Measurements from ENCODE around the gene NLRP9. TPM values are rescaled to one million over a fixed set of nuclear protein-coding genes. Genes with fewer than 3 reads are reported as not detected.
A peak's percentile ranks its signal among the peaks of the same experiment; 100 is the strongest.

Gene NLRP9
- total RNA-seq, 2 experiments from 2014 or later: not detected

DNA sequence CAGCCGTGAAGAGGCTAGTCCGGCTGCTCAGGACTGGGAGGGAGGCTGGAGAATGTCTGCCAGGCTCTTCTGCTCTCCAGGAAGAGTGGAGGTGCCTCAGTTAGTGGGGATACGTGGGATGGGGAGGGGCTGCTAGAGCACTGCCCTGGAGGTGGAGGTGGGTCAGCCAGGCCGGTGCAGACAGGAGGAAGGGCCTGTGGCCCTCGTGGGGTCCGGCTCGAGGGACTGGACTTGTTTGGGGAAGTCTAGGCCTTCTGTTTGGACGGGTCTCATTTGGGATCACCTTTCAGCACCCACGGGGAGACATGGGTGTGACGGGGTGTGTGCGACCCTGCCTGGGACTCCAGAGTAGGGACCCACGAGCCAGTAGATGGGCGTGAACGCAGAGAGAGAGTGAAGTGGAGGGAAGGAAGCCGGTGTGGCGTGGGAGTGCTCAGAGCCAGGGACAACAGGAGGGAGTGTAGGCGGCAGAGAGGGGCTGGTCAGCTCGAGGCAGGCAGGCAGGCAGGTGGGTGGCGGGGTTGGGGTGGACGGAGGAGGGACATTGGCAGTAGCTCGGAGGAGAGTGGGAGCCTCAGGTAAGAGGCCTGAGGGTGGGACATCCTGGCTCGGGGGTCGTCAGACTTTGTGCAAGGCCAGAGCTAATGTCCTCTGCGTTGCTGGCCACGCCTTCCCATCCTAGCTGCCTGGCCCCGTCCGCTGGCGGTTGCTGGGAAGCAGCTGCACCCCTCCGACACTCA is 51.7 kb downstream of the NLRP9 start:
- no peak overlapping the region for H3K27ac Mint-ChIP-seq
- no peak for DNase-seq
- H3K9me3 Mint-ChIP-seq: no peaks in the 10 kb centered on the region
- peaks cover 9% of the 10 kb centered on the region for H3K36me3 Mint-ChIP-seq
- peaks cover 5% of the 10 kb centered on the region for H3K4me1 Mint-ChIP-seq
- no peaks in the 10 kb centered on the region for H3K27me3 Mint-ChIP-seq
- H3K4me3 Mint-ChIP-seq: no peak overlapping the region

GRCh38 chr19:55685776-55686175 is 52.4 kb downstream of the NLRP9 start:
- Mint-ChIP-seq H3K27me3 (no peaks in the 10 kb centered on the region), H3K36me3 (peaks cover 9% of the 10 kb centered on the region), H3K9me3 (no peaks in the 10 kb centered on the region), H3K4me1 (peaks cover 5% of the 10 kb centered on the region), H3K27ac (no peak overlapping the region), H3K4me3 (no peak overlapping the region)
- no peak for DNase-seq

GRCh38 chr19:55684946-55685681 is 53.1 kb downstream of the NLRP9 start:
- H3K36me3 Mint-ChIP-seq: peaks cover 9% of the 10 kb centered on the region
- no peaks in the 10 kb centered on the region for H3K27me3 Mint-ChIP-seq
- no peak for DNase-seq
- H3K27ac Mint-ChIP-seq: no peak overlapping the region
- peaks cover 5% of the 10 kb centered on the region for H3K4me1 Mint-ChIP-seq
- no peak overlapping the region for H3K4me3 Mint-ChIP-seq
- no peaks in the 10 kb centered on the region for H3K9me3 Mint-ChIP-seq

DNA sequence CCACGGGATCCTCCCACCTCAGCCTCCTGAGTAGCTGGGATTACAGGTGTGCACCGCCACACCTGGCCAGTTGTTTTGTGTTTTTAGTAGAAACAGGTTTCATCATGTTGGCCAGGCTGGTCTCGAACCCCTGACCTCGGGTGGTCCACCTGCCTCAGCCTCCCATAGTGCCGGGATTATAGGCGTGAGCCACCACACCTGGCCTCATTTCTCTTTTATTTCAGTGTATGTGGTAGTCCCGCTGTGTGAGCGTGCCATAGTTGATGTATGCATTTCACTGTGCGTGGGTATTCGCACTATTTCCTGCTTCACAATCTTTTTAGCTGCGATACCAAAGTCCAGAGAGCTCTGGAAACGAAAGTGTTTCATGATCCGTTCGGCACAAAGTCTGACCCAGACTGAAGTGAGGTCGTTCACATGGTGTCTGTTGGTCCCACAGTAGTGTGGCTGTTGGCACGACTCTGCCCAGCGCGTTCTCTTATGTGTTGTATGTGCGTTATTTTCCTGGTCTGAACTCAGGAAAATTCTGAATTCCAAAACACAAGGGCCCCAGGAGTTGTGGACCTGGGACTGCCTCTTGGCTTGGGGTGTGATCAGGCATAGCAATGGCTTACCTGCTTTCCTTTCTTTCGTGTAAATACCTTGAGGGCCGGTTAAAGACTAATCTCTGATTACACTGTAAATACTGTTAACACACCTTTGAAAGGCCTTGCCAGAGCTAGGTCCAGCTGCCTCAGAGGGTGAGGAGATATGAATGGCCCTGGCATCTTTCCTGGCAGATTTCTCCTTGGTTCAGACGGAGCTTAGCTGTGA is 54.5 kb downstream of the NLRP9 start:
- Mint-ChIP-seq H3K36me3 (peaks cover 15% of the 10 kb centered on the region), H3K9me3 (no peaks in the 10 kb centered on the region), H3K27me3 (no peaks in the 10 kb centered on the region), H3K4me1 (peaks cover 13% of the 10 kb centered on the region), H3K27ac (no peak overlapping the region), H3K4me3 (no peak overlapping the region)
- DNase-seq: no peak

GRCh38 chr19:55681131-55682092 is 56.8 kb downstream of the NLRP9 start:
- Mint-ChIP-seq H3K9me3 (no peaks in the 10 kb centered on the region), H3K27ac (no peak overlapping the region), H3K4me3 (no peak overlapping the region), H3K4me1 (peaks cover 31% of the 10 kb centered on the region), H3K27me3 (no peaks in the 10 kb centered on the region), H3K36me3 (peaks cover 27% of the 10 kb centered on the region)
- DNase-seq: no peak

- Mint-ChIP-seq H3K27ac (no peak overlapping the region), H3K4me3 (no peak overlapping the region), H3K27me3 (no peaks in the 10 kb centered on the region), H3K36me3 (peaks cover 31% of the 10 kb centered on the region), H3K4me1 (peaks cover 38% of the 10 kb centered on the region), H3K9me3 (no peaks in the 10 kb centered on the region)
- no peak for DNase-seq
Observed at GRCh38 chr19:55680339-55681130, 57.7 kb downstream of the NLRP9 start.

GRCh38 chr19:55679343-55680257 is 58.6 kb downstream of the NLRP9 start:
- DNase-seq: no peak
- Mint-ChIP-seq H3K27me3 (no peaks in the 10 kb centered on the region), H3K4me1 (peaks cover 39% of the 10 kb centered on the region), H3K36me3 (peaks cover 33% of the 10 kb centered on the region), H3K9me3 (no peaks in the 10 kb centered on the region), H3K4me3 (no peak overlapping the region), H3K27ac (no peak overlapping the region)

GRCh38 chr19:55678121-55678671 is 60.0 kb downstream of the NLRP9 start:
- Mint-ChIP-seq H3K36me3 (peaks cover 35% of the 10 kb centered on the region), H3K27ac (peak overlapping the region; percentile 2), H3K4me1 (peaks cover 47% of the 10 kb centered on the region), H3K27me3 (no peaks in the 10 kb centered on the region), H3K4me3 (no peak overlapping the region), H3K9me3 (no peaks in the 10 kb centered on the region)
- no peak for DNase-seq

DNA sequence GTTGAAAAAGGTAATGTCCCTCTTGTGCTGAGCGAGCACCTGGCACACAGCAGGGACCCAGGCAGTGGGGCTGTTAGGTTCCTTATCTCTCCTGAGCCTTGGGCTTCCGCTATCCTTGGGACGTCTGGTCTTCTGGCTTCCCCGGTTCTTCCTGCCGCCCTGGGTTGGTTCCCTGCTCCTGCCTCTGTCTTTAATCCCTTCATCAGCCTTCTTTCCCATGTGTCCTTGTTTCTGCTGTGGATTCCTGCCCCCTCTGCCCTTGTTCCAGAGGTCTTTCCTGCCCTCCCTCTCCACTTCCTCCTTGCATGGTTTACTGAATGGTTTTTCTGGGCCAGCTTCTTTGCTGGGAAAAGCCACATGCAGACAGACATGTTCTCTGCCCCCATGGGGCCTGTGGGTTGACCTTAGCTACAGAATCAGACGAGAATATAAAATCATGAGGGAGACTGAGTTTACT is 60.6 kb downstream of the NLRP9 start:
- peaks cover 47% of the 10 kb centered on the region for H3K4me1 Mint-ChIP-seq
- peak overlapping the region; percentile 2 for H3K27ac Mint-ChIP-seq
- DNase-seq: no peak
- H3K9me3 Mint-ChIP-seq: no peaks in the 10 kb centered on the region
- no peaks in the 10 kb centered on the region for H3K27me3 Mint-ChIP-seq
- H3K4me3 Mint-ChIP-seq: no peak overlapping the region
- peaks cover 35% of the 10 kb centered on the region for H3K36me3 Mint-ChIP-seq

DNA sequence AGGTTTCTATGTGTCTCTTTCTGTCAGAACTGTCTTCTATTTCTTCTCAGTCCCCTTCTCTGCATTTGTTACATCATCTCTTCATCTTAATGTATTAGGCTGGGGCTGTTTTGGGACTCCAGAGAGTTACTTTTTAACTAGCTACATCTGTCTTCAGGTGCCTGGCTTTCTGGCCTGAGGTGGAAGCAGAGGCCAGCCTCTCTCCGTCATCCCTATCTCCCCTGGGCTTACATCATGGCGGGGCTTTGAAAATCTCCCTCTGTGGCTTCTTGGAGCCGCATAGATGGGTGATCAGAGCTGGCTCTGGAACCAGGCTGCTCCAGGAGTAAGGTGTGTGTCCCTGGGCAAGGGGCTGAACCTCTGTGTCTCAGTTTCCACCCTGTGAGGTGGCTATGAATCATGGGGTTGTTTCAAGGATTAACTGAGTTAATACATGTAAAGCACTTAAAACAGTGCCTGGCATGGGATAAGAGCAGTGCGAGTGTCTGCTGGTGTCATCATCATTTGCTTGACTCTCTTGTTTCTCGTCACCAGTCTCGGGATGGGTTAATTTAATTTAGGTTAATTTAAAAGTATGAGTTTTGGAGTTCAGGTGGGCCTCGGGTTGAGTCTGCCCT is 61.2 kb downstream of the NLRP9 start:
- H3K27ac Mint-ChIP-seq: peak overlapping the region; percentile 52
- H3K27me3 Mint-ChIP-seq: no peaks in the 10 kb centered on the region
- H3K4me1 Mint-ChIP-seq: peaks cover 52% of the 10 kb centered on the region
- no peak for DNase-seq
- H3K9me3 Mint-ChIP-seq: no peaks in the 10 kb centered on the region
- H3K36me3 Mint-ChIP-seq: peaks cover 38% of the 10 kb centered on the region
- peak overlapping the region; percentile 100 for H3K4me3 Mint-ChIP-seq

DNA sequence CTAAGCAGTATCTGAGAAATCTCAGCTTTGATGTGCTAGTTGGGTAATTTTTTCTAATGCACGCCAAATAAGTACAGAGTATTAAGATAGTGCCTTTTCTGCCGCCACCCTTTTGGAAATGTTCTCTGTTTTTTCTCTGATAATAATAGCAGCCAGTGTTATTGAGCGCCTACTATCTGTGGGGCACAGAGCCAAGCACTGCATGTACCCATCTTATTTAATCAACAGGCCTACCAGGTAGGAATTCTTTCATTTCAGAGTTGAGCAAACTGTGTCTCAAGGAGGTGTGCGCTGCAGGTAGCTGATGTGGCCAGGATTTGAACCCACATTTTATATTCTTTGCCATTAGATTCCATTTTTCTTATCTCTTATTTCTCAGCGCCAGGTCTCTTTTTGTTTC is 61.8 kb downstream of the NLRP9 start:
- peak overlapping the region; percentile 100 for H3K4me3 Mint-ChIP-seq
- H3K4me1 Mint-ChIP-seq: peaks cover 54% of the 10 kb centered on the region
- no peaks in the 10 kb centered on the region for H3K27me3 Mint-ChIP-seq
- no peak for DNase-seq
- peak overlapping the region; percentile 18 for H3K27ac Mint-ChIP-seq
- no peaks in the 10 kb centered on the region for H3K9me3 Mint-ChIP-seq
- H3K36me3 Mint-ChIP-seq: peaks cover 38% of the 10 kb centered on the region

- Mint-ChIP-seq H3K27ac (peak overlapping the region; percentile 94), H3K4me3 (peak overlapping the region; percentile 100), H3K27me3 (no peaks in the 10 kb centered on the region), H3K4me1 (peaks cover 60% of the 10 kb centered on the region), H3K9me3 (no peaks in the 10 kb centered on the region), H3K36me3 (peaks cover 41% of the 10 kb centered on the region)
- DNase-seq: no peak
Observed at GRCh38 chr19:55675661-55676354, 62.4 kb downstream of the NLRP9 start.
